ENCODE data around the gene TSPAN32.
"Not testable (repeated sequence)": the region's sequence is repeated elsewhere in the genome, so short reads cannot be mapped to it uniquely, and the experiment has no call there.

The TSPAN32 gene

GRCh38 chr11:2267306-2267850 is 34.4 kb upstream of the TSPAN32 start:
- no peak for DNase-seq

- DNase-seq, result no peak
Observed at GRCh38 chr11:2267851-2268728, 33.7 kb upstream of the TSPAN32 start.

- no peak for DNase-seq
Observed at GRCh38 chr11:2268729-2269600, 32.8 kb upstream of the TSPAN32 start.

- peak; percentile 38 for DNase-seq
Observed at GRCh38 chr11:2269601-2270321, 32.1 kb upstream of the TSPAN32 start.

GRCh38 chr11:2270322-2271076 is 31.3 kb upstream of the TSPAN32 start, which contains the start of gene ASCL2:
Gene ASCL2, minus strand, starts transcription at chr11:2270588. Its CDS starts 256 bp downstream, at chr11:2270332.
- DNase-seq, result no peak

- DNase-seq, result no peak
Observed at GRCh38 chr11:2271077-2271326, 30.8 kb upstream of the TSPAN32 start.

GRCh38 chr11:2271327-2272227 is 30.2 kb upstream of the TSPAN32 start:
- DNase-seq, result no peak

- DNase-seq, result no peak
Observed at GRCh38 chr11:2272228-2272945, 29.4 kb upstream of the TSPAN32 start.

- DNase-seq, result no peak
Observed at GRCh38 chr11:2272946-2273280, 28.9 kb upstream of the TSPAN32 start.

- no peak for DNase-seq
Observed at GRCh38 chr11:2273311-2273710, 28.5 kb upstream of the TSPAN32 start.

GRCh38 chr11:2273771-2274170 is 28.0 kb upstream of the TSPAN32 start:
- no peak for DNase-seq

GRCh38 chr11:2275334-2276279 is 26.2 kb upstream of the TSPAN32 start:
- no peak for DNase-seq

- DNase-seq, result no peak
Observed at GRCh38 chr11:2276280-2277007, 25.4 kb upstream of the TSPAN32 start.

- no peak for DNase-seq
Observed at GRCh38 chr11:2277008-2277346, 24.8 kb upstream of the TSPAN32 start.

GRCh38 chr11:2277933-2278523 is 23.8 kb upstream of the TSPAN32 start:
- DNase-seq, result no peak

GRCh38 chr11:2280208-2280607 is 21.6 kb upstream of the TSPAN32 start:
- no peak for DNase-seq

- not testable (repeated sequence) for DNase-seq
Observed at GRCh38 chr11:2286350-2286749, 15.5 kb upstream of the TSPAN32 start.

- no peak for DNase-seq
Observed at GRCh38 chr11:2287091-2287490, 14.7 kb upstream of the TSPAN32 start.

Measured in fibroblast of skin of abdomen (primary cell).